M059J (cell line): Measurements from ENCODE around the gene PPIL6. TPM values are rescaled to one million over a fixed set of nuclear protein-coding genes. Genes with fewer than 3 reads are reported as not detected.

Experiments used
- DNase-seq: peaks from one replicate; pipeline ENCODE4 v3.0.0-alpha.2; 2012; ENCODE audit warnings: low read depth
- total RNA-seq: library from RNA; depleted of rRNA; stranded (reverse); fragments of >200 nt; shearing (Covaris generic); gene quantifications from 2 replicates; pipeline ENCODE4 v1.2.3, GENCODE V29; 2014; rRNA removed

PPIL6 gene
- total RNA-seq, 1 experiment from 2014 or later: 2.1 TPM

DNA sequence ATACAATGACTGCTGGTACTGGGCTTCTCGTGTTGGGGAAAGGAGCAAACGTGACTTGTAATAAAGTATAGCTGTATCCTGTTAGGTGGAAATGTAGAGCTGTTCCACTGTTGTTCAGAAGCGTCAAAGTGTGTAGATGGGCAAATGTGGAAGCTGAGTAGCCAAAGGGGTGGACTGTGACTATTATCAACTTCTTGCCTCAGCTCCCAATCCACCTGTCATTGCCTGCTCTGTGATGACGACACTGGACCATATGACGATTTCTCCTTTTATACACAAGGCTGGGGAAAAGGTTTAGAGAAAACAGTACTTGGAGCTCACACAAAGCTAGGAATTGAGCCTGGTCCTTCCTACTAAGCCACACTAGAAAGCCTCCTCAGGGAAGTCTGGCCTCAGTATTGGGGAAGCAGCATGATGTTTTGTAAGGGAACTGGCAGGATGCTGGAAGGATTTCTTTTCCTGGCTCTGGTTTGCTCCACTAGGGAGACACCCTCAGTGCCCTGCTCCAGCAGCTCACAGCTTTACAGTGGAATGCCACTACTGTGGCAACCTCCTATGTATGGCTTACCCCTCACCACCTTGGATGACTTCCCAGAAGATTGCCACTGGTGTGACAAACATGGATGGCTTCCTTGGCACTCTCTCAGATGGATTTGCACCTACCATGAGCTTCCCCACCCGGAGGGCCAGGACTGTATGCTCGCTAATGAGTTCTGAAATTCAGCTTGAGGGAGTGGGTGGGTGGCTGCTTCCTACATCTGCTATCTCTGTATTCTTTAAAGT is 78.1 kb downstream of the PPIL6 start:
- no peak for DNase-seq

GRCh38 chr6:109360791-109361190 is 79.6 kb downstream of the PPIL6 start:
- DNase-seq: no peak

DNA sequence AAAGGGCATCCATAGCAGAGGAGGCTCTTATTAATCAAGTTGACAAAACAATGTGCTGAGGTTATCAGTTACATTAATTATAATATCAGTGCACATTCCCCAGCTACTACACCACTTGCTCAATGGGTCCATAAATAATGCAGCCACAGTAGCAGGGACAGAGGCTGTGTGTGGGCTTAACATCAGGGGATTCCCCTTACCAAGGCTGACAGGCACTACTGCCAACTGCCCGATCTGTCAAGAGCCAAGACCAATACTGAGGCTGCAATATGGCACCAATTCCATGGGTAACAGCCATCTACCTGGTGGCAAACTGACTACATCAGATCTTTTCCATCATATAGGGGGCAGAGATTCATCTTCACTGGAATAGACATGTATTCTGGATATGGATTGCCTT is 80.1 kb downstream of the PPIL6 start:
- no peak for DNase-seq

DNA sequence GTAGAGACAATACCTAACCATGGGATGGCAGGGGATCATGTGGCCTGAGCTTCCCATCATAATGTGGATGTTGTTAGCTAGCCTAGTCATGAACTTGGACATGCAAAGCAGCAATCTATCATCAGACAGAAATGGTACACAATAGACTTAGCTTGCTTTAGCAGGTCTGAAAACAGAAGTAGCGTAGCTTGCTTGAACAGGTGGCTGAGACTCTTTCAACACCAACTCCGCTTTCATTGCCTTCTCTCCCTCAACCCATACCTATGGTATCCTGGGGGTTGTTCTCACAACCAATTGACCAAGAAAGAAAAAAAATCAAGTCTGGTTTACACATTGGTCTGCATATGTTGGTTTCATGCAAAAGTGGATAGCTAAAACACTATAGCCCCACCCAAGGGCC is 81.2 kb downstream of the PPIL6 start:
- DNase-seq: no peak

GRCh38 chr6:109358204-109358603 is 82.2 kb downstream of the PPIL6 start:
- DNase-seq: no peak

DNA sequence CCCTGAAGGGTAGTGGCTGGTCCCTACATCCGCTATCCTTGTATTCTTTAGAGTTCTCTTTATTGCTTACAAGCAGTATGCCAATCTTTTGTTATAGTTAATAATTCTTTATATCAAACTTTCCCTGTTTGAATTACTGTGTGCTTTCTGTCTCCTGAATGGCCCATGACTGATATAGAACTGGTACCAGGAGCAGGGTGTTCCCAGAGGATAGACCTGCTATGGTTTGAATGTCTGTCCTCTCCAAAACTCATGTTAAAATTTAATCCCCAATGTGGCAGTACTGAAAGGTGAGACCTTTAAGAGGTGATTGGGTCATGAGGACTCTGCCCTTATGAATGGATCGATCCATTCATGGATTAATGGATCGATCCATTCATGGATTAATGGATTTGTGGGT is 84.2 kb downstream of the PPIL6 start:
- DNase-seq: no peak

DNA sequence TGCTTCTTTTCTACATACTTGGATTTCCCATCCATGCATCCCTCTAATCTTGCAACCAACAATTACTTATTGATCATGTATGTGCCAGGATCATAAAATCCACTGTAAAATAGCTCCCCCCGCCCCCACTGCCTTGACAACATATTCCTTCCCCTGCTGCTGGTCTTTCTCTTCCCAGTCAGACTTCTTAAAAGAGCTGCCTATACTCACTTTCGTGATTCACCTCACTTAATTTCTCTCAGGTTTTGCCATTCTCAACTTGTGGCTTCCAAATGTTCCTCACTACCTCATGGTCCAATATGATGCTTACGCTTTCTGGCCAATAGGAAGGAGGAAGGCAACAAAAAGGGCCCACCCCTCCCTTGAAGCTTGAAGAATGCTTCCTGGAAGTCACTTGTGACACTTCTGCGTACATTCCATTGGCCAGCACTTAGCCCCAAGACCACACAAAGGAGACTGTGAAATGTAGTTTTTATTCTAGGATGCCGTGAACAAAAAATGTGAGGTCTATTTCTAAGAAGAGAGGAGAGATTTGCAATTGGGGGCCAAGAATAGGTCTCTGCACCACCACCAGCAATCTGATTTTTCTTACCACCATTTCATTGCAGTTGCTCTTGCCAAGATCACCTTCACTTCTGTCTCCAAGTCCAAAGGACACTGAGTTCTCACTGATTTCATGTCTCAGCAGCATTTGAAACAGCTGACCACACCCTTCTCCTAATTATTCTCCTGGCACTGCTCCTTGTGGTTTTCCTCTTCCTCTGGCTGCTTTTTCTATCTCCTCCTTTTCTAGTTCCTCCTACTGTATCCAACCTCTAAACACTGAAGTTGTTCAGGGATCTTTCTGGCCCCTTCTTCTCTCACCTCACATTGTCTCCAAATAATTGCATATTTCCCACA is 88.9 kb downstream of the PPIL6 start:
- DNase-seq: peak; percentile 48

DNA sequence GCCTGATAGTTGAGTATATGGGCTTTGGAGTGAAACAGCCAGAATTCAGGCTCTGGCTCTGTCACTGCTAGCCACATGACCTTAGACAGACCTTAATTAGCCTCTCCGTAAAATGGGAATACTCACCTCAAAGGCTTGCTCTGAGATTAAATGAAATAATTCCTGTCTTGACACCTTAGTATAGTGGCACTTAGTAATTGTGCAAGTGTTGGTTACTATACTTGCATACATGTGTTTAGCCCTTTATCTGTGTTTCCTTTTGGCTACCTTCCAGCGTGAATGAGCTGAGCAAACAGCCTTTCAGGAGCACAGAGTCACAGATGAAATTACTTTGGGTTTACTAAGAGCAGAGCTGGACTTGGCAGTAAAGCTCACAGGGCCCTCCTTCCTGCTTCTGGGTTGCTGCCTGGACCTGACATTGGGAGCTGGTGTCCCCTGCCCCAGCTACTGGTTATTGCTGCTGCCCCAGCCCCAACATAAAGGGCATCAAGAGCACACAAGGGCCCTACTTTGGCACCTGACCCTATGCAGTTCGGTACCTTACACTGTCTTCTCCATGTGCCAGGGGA is 90.9 kb downstream of the PPIL6 start:
- peak; percentile 48 for DNase-seq

DNA sequence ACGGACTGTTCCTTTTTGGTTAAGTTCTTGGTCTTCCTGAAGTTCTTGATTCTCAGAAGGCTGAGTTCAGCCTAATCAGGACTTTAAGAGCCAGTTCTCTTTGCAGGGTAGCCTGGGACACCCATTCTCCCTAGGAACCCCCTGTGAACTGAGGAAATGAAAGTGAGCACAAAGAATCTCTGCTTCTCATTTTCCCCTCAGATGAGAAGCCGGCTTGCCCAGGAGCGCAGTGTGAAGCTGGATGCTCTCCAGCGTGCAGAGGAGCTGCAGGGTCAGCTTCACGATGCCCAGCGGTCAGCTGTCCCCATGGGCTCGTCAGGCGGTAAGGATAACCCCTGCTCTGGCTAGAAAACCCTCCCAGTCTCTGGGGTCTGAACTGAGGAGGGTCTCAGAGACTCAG is 92.2 kb downstream of the PPIL6 start:
- DNase-seq: no peak

DNA sequence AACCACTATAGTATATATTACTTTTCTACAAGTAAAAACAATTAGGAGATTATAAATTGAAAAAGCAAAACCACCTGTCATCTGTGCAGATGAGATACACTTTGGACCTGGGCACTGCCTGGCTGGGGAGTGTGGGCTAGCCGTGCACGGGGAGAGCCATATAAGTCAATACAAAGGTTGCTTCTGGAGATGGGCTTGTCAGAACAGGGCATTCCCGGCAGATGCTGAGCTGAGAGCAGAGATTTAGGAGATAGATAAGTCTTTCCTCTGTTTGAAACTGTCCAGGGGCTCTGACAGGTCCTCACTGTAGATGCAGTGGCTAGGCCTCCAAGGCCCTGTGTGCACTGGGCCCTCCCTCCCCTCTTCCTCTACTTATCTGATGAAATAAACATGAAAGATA is 92.6 kb downstream of the PPIL6 start:
- no peak for DNase-seq

GRCh38 chr6:109345986-109346385 is 94.4 kb downstream of the PPIL6 start:
- DNase-seq: no peak

GRCh38 chr6:109344226-109344625 is 96.2 kb downstream of the PPIL6 start:
- DNase-seq: no peak

- no peak for DNase-seq
These were observed 96.9 kb downstream of the PPIL6 start for GRCh38 chr6:109343518-109343917.

DNA sequence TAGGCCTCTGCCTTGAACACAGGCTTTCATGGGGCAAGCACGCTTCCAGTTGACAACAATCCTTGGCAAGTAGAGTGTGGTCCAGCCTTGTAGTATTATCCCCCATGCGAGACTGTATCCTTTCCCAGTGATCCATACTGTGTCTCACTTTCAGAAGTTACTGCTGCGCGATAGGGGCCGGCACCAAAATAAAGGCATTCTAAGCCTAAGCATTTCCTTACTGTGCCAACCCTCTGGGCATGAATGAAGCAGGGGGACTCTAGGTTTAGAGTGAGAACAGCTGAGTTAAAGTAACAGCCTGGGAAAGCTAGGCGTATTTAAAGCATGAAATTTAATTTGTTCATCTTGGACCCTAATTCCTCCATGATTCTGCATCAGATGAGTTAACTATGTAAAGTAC is 97.5 kb downstream of the PPIL6 start:
- DNase-seq: no peak

- DNase-seq: no peak
These were observed 97.9 kb downstream of the PPIL6 start for GRCh38 chr6:109342506-109342905.

DNA sequence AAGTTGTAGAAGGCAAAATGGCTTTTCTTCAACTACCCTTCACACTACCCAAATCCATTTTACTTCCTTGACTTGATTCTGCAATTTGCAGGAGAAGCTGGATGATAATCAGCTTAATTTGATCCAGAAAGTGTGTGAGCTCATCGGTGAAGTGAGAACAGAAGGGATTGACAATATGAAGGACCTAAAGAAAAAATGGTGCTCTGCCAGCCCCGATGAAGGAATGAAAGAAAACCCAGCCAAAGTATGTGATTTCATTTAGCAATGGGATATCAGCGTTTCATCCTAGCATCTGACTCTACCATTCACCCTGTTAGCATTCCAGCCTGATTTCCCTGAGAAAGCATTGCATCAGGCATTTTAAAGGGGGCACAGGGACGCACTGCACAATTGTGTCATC is 99.6 kb downstream of the PPIL6 start:
- DNase-seq: no peak

Other genes with a start within 250 kb of the PPIL6 start
- 380 and 486 TPM in 2 replicates for gene CD164, start 58.2 kb downstream of the PPIL6 start, total RNA-seq
- 10.9 and 14.6 TPM in 2 replicates for gene SMPD2, start 96 bp upstream of the PPIL6 start, total RNA-seq
- 15.4 and 21.5 TPM in 2 replicates for gene MICAL1, start 15.1 kb upstream of the PPIL6 start, total RNA-seq
- 11.5 and 13.4 TPM in 2 replicates for gene ZBTB24, start 42.6 kb upstream of the PPIL6 start, total RNA-seq